GM12872 (cell line): ENCODE results near the gene PLEKHG5.
A peak's percentile ranks its signal among the peaks of the same experiment; 100 is the strongest.

ENCODE experiments used
- TF ChIP-seq, protein P1 (sequence below): IDR thresholded peaks from 3 replicates; pipeline ENCODE4 v1.5.1; 2011; ENCODE audit warnings: low read depth, mild to moderate bottlenecking, low read length, moderate library complexity; ENCODE audit not compliant: insufficient read depth

The PLEKHG5 gene

DNA sequence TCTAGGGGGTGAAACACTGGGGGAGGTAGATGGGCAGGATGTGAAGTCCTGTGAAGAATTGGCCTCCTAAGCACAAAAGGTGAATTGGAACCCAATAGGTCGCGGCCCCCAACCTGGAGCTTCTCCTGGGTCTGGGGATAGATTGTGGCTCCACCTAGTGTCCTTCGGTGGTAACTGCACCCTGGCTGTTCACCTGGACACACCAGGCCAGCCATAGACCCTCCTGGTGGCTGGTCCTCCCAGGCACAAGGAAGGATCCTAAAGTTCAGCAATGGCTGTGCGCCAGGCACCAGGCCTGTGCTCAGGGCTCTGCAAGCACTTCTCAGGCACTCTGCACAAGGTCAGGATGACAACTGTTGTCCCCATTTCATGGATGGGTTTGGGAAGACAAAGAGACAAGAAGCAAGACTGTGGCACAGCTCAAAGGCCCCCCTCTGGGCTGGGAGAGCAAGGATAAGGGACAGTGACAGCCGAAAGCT is 53.4 kb downstream of the PLEKHG5 start:
- TF ChIP-seq, protein P1, sequence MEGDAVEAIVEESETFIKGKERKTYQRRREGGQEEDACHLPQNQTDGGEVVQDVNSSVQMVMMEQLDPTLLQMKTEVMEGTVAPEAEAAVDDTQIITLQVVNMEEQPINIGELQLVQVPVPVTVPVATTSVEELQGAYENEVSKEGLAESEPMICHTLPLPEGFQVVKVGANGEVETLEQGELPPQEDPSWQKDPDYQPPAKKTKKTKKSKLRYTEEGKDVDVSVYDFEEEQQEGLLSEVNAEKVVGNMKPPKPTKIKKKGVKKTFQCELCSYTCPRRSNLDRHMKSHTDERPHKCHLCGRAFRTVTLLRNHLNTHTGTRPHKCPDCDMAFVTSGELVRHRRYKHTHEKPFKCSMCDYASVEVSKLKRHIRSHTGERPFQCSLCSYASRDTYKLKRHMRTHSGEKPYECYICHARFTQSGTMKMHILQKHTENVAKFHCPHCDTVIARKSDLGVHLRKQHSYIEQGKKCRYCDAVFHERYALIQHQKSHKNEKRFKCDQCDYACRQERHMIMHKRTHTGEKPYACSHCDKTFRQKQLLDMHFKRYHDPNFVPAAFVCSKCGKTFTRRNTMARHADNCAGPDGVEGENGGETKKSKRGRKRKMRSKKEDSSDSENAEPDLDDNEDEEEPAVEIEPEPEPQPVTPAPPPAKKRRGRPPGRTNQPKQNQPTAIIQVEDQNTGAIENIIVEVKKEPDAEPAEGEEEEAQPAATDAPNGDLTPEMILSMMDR: peak; percentile 98

DNA sequence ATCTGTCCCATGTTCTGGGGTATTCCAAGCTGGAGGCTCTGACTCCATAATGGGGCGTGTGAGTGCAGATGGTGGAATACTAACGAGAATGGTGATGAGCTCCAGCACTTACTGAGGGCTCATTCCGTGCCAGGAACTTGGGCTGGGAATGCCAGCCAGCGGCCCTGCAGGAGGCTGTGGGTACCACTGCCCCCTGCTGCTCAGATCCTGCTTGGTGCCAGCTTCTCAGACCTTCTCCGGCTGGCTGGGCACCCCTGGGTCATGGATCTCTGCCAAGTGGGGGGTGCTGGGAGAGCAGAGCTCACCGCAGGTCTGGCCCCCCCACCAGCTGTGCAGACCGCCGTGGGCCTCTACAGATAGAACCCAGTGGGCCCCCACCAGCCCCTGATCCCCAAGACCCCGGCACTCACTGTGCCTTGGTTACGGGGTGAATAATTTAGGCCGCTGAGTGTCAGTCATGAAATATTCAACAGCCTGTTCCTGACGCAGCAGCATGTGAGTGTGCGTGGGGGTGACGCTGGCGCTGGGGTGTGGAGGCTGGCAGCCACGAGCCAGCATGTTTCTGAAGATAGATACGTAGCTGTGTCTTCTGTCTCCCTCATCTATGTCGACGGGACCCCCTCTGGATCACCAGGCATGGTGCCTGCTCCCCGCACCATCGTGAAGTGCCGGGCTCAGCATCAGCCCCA is 54.3 kb downstream of the PLEKHG5 start:
- TF ChIP-seq, protein P1: peak; percentile 33; the same call in 1 of the 3 replicates

DNA sequence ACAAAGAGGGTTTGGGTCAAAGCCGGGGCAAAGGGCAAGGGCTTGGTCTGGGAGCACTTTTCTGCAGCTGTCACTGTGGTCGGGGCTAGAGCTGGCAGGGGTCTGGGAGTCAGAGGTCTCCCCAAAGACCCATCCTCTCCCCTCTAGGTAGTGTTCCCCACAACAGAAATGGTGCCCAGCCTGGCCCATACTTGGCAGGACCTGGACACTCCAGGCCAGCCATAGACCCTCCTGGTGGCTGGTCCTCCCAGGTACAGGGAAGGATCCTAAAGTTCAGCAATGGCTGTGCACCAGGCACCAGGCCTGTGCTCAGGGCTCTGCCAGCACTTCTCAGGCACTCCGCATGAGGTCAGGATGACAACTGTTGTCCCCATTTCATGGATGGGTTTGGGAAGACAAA is 55.9 kb downstream of the PLEKHG5 start:
- TF ChIP-seq, protein P1: no peak

DNA sequence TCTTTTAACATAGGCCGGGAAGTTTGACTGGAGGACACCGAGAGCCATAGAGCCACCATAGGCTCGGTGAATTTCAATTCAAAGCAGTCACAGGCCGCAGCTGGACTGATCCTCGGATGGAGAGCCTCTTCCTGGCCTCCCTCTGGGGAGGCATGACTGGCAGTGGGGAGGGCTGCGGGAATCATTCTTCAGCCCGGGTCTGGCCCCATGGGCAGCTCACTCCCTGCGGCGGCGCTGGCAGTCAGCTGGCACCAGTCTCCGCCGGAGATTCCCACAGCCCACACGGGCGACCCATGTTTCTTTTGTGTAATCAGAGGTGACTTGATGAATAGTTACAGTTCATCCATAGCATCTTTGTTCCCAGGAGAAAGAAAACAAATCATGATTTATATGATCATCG is 56.3 kb downstream of the PLEKHG5 start:
- TF ChIP-seq, protein P1: no peak

DNA sequence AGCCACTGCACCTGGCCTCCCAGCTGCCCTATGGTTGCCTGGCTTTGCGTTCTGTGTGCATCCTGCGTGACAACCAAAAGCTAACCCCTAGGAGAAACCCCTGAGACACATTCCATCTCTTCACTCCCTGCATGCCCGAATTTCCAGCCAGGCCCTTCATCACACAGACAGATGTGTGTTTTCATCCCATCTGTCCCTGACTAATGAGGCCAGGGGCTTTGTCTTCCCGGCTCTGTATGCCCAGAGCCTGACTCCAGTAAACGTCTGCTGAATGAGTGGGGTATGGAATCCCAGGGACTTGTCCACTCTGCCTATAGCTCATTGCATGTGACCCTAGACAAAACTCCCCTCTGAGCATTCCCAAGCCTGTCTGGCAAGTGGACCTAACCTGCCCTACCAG is 57.3 kb downstream of the PLEKHG5 start:
- TF ChIP-seq, protein P1: no peak

DNA sequence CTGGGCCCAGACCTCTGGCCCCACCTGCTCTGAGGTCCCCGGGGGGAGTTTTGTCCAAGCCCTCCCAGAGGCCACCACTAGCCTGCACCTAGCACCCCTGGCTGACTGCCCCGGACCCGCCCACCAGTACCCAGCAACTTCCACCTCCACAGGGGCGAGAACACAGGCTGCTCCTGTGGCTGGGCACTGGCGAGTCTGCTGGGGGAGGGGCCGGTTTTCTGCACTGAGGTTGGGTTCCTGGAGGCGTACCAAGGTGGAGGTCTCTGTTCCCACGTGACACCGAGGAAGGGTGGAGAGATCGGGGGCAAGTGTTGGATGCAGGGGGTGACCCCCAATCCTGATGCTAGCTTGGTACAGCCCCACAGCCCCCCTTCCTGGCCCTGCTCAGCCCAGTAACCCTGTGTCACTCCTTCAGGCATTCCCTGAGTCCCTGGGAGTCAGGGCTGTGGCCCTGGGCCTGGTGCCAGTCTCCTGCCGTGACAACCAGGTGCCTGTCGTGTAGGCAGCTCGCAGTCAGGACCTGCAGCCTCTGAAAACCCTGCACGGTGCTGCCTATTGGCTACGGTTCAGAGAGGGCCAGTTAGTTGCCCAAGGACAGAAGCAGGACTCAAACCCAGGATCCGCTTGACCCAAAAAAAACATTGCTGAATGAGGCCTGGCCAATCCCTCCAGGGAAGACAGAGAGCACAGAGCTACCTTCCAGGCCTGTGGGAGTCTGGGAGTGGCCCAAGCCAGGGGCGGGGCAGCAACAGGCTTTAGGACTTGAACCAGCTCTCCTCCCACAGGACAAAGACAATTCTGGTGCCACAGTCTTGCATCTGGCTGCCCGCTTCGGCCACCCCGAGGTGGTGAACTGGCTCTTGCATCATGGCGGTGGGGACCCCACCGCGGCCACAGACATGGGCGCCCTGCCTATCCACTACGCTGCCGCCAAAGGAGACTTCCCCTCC is 63.8 kb downstream of the PLEKHG5 start:
- TF ChIP-seq, protein P1: no peak

DNA sequence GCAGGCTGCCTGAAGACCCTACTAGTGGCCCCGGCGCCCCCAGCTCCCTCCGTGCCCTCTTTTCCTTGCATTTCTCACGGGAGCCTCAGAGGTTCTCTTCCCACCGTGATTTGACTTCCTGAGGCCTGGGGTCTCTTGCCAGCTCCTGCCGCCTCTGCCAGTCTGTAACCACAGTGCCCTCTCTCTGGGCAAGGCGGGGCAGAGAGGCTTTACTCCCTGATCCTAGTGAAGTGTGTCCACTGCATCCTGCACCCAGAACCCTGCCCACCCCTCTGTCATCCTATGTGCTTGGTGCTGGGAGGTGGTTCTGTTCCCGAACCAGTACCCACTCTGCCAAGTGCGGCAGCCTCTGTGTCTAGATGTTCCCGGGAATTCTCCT is 64.5 kb downstream of the PLEKHG5 start:
- TF ChIP-seq, protein P1: no peak
